Endothelial cell (in vitro differentiated cells): Measurements from ENCODE around the gene DUXB. TPM values are rescaled to one million over a fixed set of nuclear protein-coding genes. Genes with fewer than 3 reads are reported as not detected.

Experiments
- DNase-seq: peaks from one replicate; pipeline ENCODE4 v3.0.0; 2021; ENCODE audit warnings: low spot score
- H3K27ac Mint-ChIP-seq: one replicate; pipeline ENCODE4 v1.8.0; 2021; ENCODE audit warnings: mixed read lengths, inconsistent platforms; ENCODE audit not compliant: unreplicated experiment
- H3K27me3 Mint-ChIP-seq: one replicate; pipeline ENCODE4 v1.8.0; 2021; ENCODE audit warnings: mild to moderate bottlenecking, moderate library complexity, mixed read lengths, inconsistent platforms; ENCODE audit not compliant: unreplicated experiment
- H3K36me3 Mint-ChIP-seq: one replicate; pipeline ENCODE4 v1.8.0; 2021; ENCODE audit warnings: mild to moderate bottlenecking, low read depth, mixed read lengths, inconsistent platforms; ENCODE audit not compliant: unreplicated experiment
- H3K4me1 Mint-ChIP-seq: one replicate; pipeline ENCODE4 v1.8.0; 2021; ENCODE audit warnings: mild to moderate bottlenecking, mixed read lengths, inconsistent platforms; ENCODE audit not compliant: unreplicated experiment
- H3K4me3 Mint-ChIP-seq: one replicate; pipeline ENCODE4 v1.8.0; 2021; ENCODE audit warnings: mild to moderate bottlenecking, mixed read lengths, inconsistent platforms; ENCODE audit not compliant: unreplicated experiment
- H3K9me3 Mint-ChIP-seq: one replicate; pipeline ENCODE4 v1.8.0; 2021; ENCODE audit warnings: mixed read lengths, inconsistent platforms; ENCODE audit not compliant: unreplicated experiment
- CTCF ChIP-seq: fragments of 200-600 bp; sonication (generic); IDR thresholded peaks from one replicate; pipeline ENCODE4 v1.5.0; 2021; ENCODE audit warnings: antibody characterized with exemption; ENCODE audit not compliant: unreplicated experiment
- total RNA-seq: library from RNA; stranded (reverse); fragmentation: NEBNext Ultra II Directional; extraction: Animal tissue kit (Norgen Biotek cat#: 25700); gene quantifications from one replicate; pipeline ENCODE4 v1.2.1, GENCODE V29; 2021; ENCODE audit not compliant: unreplicated experiment

Gene DUXB
- total RNA-seq, 1 donor from 2014 or later: not detected

GRCh38 chr16:75718452-75718851 lies 17.2 kb upstream of the DUXB start:
- H3K4me1 Mint-ChIP-seq: no peaks in the 10 kb centered on the region
- peaks cover 13% of the 10 kb centered on the region for H3K9me3 Mint-ChIP-seq
- DNase-seq: no peak
- H3K27me3 Mint-ChIP-seq: no peaks in the 10 kb centered on the region
- no peak overlapping the region for H3K27ac Mint-ChIP-seq
- TF ChIP-seq CTCF: no peak
- H3K36me3 Mint-ChIP-seq: no peaks in the 10 kb centered on the region
- no peak overlapping the region for H3K4me3 Mint-ChIP-seq

DNA sequence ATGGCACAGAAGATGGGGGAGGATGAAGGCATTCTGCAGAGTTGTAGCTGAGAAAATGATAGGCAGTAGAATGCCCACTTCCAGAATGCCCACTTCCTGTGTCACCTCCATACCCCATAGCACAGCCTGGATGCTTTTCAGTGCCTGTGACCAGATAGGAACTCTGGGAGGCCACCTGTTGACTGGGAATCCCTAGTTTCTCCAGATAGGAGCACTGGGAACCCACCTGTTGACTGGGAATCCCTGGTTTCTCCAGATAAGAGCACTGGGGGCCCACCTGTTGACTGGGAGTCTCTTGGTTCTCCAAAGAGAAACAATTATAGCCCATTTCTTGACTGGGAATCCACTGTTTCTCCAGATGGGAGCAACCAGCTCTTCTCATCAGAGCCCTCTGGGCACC lies 13.4 kb upstream of the DUXB start:
- no peak for DNase-seq
- no peaks in the 10 kb centered on the region for H3K36me3 Mint-ChIP-seq
- H3K9me3 Mint-ChIP-seq: peaks cover 19% of the 10 kb centered on the region
- H3K27me3 Mint-ChIP-seq: no peaks in the 10 kb centered on the region
- TF ChIP-seq CTCF: no peak
- no peaks in the 10 kb centered on the region for H3K4me1 Mint-ChIP-seq
- no peak overlapping the region for H3K4me3 Mint-ChIP-seq
- H3K27ac Mint-ChIP-seq: no peak overlapping the region

DNA sequence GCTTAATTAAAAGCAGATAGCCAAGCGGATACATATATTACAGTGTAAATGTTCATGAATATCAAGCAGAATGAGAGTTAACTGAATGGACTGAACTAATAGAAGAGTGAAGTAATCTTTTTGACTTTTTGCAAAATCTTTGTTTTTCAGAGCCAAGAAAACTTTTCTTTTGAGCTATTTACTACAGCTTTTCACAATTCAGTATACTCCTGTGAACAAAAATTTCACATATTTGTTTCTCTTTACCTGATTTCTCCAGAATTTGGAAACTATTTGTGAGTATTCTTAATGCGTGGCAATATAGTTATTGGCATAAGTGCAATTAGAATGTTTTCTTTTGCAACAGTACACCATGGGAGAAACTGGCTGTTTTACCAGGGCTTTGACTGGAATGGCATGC lies 9.1 kb upstream of the DUXB start:
- Mint-ChIP-seq H3K4me3 (no peak overlapping the region), H3K4me1 (no peaks in the 10 kb centered on the region), H3K36me3 (no peaks in the 10 kb centered on the region), H3K9me3 (peaks cover 10% of the 10 kb centered on the region), H3K27ac (no peak overlapping the region), H3K27me3 (peaks cover 2% of the 10 kb centered on the region)
- DNase-seq: no peak
- TF ChIP-seq CTCF: no peak

DNA sequence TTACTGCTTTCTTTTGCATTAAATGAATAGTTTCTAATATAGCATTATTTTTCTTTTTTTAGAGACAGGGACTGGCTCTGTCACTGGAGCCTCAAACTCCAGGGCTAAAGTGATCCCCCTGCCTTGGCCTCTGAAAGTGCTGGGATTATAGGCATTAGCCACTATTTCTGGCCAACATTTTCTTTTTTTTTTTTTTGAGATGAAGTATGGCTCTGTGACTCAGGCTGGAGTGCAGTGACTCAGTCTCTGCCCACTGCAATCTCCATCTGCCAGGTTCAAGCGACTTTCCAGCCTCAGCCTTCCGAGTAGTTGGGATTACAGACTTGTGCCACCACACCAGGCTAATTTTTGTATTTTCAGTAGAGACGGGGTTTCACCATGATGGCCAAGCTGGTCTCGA lies 2.0 kb upstream of the DUXB start:
- DNase-seq: no peak
- Mint-ChIP-seq H3K27me3 (peaks cover 2% of the 10 kb centered on the region), H3K4me1 (no peaks in the 10 kb centered on the region), H3K4me3 (no peak overlapping the region), H3K36me3 (no peaks in the 10 kb centered on the region), H3K9me3 (peaks cover 4% of the 10 kb centered on the region), H3K27ac (no peak overlapping the region)
- TF ChIP-seq CTCF: no peak

DNA sequence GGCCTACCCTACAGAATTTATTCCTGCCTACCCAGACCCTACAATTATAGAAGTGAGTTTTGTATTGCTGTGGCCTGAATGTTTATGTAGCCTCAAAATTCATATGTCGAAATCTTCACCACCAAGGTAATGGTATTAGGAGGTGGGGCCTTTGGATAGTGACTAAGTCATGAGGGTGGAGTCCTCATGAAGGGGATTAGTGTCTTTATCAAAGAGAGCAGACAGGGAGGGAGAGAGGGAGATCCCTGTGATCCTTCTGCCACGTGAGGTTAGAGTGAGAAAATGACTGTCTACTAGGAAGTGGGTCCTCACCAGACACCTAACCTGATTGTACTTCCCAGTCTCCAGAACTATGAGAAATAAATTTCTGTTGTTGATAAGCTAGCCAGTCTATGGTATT lies 981 bp upstream of the DUXB start:
- Mint-ChIP-seq H3K4me1 (no peaks in the 10 kb centered on the region), H3K9me3 (peaks cover 4% of the 10 kb centered on the region), H3K27me3 (peaks cover 2% of the 10 kb centered on the region), H3K27ac (no peak overlapping the region), H3K36me3 (no peaks in the 10 kb centered on the region), H3K4me3 (no peak overlapping the region)
- no peak for DNase-seq
- TF ChIP-seq CTCF: no peak
